SIG-M5 treated with dmso at 0.1 percent for 504 hours (cell line): ENCODE results near the gene UBR4.
A peak's percentile ranks its signal among the peaks of the same experiment; 100 is the strongest.

Source experiments
- DNase-seq: peaks from one replicate; lab custom pipeline; 2025; ENCODE audit not compliant: unreplicated experiment; lab: John Stamatoyannopoulos, UW

Gene UBR4

GRCh38 chr1:19096990-19097389, 113.1 kb downstream of the UBR4 start:
- DNase-seq, result no peak

GRCh38 chr1:19096036-19096833, 113.8 kb downstream of the UBR4 start:
- DNase-seq, result no peak

- no peak for DNase-seq
Measured at GRCh38 chr1:19091196-19091953, 118.7 kb downstream of the UBR4 start.

DNA sequence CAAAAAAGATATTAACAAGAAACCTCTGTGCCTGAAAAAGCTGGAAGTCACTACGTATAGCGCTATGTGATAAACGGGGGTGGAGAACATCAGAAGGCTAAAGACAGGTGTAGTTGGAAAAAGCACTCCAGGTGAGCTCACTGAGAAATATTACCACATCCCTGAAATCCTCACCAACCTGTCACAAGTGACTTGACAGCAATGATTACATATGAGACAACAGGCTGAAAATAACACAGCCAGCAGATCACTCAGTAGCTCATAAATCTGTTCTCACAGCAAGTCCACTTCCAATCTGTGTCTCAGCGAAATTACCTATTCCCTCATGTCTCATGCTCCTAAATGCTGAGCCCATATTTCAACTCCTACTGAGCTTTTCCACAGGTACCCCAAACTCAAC, 120.5 kb downstream of the UBR4 start:
- DNase-seq, result no peak

- DNase-seq, result no peak
Measured at GRCh38 chr1:19088717-19089442, 121.2 kb downstream of the UBR4 start.

DNA sequence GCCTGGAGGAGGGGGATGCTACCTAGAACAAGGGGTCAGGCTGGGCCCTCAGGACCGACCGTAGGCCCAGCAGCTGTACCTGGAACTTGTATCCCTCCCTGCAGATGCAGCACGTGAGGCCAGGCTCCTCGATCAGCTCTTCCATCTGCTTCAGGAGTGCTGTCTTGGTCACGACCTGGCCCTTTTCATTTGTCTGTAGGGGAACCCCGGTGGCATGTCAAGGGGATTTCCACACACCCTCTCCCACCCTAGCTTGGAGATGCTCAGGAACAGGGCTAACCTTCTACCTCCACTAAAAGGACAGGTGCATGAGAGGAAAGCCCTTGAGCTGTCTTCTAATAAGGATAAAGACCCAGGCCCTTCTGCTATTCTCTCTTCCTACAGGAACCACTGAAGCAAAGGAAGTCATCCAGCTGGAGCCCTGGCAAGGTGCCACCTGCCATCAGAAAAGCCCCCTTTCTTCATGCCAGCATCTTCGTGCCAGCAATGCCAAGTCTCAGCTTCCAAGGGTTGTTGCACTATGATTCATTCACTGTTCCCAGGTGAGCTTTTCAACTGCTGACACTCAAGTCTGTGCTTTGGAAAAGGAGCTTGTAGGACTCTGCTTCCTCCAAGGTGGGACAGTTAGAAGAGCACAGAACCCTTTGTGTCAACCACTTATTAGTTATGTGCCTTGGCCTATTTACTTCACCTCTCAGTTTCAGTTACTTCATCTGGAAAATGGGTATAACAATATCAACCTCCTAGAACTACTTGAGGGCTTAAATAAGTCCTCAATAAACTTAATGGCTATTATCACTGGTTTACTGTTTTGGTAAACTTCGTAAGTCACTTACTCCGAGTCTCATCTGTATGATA, 122.1 kb downstream of the UBR4 start:
- no peak for DNase-seq

DNA sequence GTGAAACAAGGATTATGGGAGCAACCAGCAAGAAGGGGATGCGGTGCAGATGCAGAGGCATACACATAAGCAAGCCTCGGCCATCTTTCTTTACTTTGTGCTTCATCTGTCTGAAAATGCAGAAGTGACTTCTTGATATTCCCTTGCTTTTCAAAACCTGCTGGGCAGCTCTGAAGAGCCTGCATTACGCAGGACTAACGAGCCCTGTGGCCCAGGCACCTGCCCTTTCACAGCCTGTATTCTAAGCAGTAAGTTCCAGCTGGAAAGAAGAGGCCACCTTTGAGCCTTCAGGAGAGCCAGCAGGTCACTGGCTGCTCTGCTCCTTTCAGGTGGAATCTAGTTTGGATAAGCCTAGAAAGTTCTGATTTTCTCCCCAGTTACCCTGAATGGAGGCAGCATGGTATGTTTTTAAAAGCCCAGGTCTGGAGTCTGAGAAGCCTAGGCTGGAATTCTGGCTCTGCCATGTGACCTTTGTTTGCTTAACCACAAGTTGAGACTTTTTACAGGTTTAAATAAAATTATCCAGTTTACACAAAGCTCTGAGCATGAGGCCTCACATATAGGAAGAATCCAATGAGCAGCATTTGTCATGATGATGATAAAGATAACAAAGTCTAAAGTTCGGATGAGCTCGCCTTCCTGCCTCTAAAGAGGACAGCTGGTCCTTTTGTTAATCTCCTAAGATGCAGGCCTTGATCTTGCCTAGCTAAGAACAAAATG, 122.9 kb downstream of the UBR4 start:
- DNase-seq, result no peak

DNA sequence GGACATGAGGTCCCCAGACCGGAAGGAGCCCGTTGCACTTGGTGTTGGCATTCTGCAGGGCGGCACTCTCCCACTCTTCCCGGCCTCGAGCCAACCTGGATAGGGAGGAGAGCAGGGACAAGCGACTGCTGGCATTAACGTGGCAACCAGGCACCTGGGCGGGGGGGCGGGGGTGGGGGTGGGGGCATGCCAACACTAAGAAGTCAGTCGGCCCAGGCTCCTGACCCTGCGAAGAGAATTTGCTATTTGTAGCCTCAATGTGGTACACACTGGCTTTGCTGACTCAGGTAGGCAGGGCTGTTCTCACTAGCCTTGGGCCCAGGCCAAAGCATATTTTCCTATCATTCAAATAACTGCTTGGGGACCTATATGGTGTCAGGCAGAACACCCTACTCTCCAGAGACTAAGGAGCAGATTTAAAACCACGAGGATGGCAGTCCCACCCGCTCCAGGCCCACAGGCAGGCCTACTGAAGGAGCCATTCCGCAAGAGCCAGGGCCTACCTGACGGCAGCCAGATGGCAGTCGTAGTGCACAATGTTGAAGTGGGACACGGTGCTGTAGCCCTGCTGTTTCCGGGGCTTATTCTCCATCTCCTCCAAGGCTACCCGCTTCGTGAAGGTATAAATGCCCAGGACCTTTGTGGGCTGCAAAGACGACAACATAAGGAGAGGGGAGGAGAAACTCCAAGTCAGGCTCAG, 123.7 kb downstream of the UBR4 start:
- no peak for DNase-seq

- DNase-seq, result no peak
Measured at GRCh38 chr1:19084206-19084738, 125.8 kb downstream of the UBR4 start.

GRCh38 chr1:19083081-19083480, 127.0 kb downstream of the UBR4 start:
- no peak for DNase-seq

DNA sequence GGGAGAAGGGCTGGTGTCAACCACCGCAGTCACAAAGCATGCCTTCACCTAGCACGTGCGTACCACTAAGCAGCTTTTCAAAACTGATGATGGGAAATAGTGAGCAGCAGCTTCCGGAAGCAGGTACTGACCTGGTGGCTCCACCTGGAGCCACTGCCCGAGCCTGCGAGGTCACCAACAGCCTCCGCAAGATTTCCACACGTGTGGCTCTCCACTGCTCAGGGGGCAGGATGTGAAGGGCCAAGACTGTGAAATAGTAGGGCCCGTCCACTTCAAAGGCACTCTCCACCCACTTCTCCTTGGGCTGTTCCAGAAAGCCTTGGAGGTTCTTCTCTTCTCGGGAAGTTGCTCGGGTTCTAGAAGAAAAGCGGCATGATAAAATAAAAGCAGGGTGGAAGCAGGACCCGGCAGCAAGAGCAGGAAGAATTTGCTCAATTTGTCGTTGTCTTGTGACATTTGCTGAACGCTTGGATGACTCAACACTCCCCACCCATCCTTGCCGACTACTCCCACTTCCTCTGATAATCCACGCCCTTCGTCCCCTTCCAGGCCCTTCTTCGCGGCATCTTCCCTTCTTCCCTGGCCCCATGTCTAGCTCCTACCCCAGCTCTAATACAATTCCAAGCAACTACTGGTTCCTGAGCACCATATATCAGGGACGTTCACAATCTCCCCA, 128.7 kb downstream of the UBR4 start:
- peak; percentile 88 for DNase-seq

GRCh38 chr1:19080721-19081120, 129.3 kb downstream of the UBR4 start:
- DNase-seq, result no peak

DNA sequence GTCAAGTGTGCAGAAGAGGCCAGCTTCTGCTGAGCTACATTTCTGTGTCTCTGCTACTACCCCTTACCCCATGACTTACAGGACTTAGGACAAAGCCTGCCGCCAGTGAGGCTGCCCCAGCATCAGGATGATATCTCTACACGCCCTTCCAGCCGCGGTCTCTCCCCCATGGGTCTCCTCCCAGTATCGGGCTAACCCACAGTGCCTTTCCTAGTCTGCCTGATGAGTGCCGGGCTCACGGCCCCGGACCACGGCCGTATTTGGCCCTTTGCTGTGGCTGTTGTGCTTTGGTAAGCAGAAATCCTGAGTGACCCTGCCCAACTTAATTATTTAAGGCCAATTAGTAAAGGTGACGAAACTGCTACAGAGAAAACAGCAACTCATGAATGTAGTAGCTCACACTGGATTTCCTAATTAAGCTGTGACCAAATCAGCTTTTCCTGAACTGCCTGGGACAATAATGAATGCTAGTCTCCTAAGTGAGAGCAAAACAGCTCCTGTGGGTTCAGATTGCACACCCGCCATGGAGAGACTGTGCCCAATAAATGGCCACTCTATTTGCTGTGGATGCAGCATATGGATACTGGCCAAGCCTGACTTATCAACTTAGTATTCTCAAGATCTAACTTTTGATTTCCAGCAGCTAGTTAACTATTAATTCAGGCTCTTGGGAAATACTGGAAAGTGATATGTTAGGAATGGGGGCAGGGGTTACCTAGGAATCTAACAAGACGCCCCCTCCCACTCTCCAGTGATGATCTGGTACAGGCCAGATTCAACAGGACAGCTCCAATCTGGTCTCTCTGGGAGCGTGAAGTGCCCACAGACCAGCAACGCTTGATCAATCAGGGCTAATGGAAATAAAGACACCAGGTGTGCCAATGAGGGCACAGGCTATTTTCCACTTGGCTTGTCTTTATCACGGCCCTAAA, 130.3 kb downstream of the UBR4 start:
- no peak for DNase-seq

GRCh38 chr1:19078536-19078935, 131.5 kb downstream of the UBR4 start:
- no peak for DNase-seq

GRCh38 chr1:19076841-19077616, 133.0 kb downstream of the UBR4 start:
- DNase-seq, result no peak

DNA sequence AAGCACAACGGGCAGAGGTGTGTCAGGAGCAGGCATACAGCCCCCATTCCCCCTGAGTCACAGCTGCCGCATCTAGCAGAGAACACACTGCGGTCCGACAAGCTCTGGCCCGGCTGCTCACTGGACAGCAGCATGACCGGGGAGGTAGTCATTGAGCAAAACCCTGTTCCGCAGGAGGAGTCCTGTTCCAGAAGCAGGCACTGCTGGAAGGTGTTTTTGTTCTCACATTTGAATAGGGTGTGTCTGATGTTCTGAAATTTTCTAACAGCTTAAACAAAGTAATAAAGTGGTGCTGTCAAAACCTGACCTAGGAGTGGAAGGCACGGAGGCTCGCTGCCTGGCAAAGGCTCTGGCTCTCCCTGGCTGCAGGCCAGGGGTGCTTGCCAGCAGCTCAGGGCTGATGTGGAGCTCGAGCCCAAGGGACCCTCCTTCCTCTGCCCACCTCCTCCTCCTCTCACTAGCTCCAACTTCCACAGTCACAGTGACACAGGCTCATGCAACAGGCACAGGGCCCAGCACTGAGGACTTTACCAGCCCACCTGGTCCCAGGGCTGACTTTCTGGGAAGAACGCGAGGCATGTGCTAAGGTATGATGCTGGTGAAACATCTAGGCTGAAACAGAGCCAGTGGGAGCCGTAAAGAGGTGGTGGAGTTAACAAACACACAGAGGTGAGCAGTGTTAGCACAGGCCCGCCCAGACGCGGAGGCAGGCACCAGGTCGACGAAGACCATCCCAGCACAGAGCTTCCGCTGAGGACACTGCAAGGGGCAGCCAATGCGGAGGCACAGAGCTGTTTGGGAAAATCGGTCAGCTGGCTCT, 135.0 kb downstream of the UBR4 start:
- DNase-seq, result no peak
